HG02981 (cell line): ENCODE results near the gene GCN1.

Source experiments
- ATAC-seq: cut with Tn5 transposase; IDR thresholded peaks from one replicate; pipeline ENCODE4 v1.9.1; 2021; ENCODE audit warnings: mild to moderate bottlenecking, moderate library complexity; ENCODE audit not compliant: unreplicated experiment

The GCN1 gene

DNA sequence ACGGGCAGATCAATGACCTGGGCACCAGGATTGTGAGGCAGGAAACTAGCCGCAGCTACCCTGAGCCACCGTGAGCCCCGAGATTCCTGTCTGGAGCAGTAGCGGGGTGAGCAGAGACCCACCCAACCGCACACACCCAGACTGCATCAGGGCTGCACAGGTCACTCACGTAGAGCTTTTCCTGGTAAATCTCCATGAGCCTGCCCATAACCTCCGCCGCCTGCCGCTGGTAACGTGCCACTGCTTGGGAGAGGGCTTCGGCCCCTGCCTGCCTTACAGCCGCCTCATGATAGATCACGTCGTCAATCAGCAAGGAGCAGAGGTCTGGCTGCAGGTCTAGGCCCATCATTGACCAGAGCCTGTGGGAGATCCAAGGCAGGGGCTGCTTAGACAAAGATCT, 39.4 kb downstream of the GCN1 start:
- ATAC-seq: no peak

DNA sequence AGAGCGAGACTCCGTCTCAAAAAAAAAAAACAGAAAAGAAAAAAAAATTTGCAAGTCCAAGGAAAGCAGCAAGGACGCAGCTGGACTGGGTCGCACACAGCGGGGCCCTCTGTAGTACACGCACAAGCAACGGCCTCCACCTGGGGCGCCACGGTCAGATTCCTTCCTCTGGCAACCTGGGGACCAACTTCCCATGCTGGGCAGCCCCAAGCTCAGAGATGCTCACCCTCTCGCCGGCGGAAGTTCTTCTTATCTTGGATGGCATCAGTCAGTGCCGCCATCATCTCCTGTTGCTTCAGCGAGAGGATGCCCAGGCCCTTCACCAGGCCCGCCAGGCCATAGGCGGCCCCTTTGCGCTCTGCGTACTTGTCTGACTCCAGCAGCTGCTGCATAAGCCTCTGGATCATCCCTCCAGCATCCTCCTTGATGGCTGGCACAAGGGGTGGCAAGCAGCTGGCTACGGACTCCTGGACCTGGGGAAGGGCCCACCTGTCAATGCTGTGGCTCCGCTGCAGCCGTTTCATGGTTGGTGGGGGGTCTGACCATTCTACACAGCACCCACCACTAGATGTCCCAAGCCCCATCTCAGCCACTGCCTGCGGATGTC, 43.5 kb downstream of the GCN1 start:
- no peak for ATAC-seq

DNA sequence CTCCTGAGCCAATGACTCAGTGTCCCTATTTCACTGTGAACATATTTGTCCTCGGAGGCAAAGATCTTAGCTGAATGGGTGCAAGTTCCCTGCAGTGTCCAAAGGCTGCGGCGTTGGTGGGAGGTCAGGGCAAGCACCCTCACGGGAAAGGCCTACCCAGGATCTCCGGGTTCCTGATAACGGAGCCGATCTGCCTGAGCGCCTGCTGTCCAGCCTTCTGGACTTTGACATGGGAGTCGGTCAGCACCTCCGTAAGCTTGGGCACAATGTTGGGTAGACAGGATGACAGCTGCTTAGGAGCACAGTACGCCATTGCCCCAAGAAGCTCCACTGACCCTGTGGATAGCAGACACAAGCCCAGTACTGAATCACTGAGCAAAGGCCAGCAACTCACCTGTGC, 46.5 kb downstream of the GCN1 start:
- ATAC-seq: no peak

DNA sequence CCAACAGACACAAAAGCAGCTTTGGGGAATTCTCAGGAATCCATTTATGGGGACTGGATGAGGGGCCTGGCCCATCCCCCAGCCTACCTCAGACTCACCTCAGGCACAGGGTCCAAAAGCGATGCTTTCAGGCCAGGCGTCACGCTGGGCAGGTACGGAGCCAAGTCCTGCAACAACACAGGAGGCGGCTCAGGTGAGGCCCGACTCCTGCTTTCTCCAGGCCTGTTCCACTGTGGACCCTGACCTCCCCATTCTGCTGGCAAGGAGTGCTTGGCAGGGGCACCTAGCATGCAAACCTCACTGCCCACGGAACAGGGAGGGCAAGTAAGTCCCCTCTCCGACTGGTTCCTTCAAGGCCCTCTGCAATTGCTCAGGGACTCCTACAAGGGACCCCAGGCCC, 49.4 kb downstream of the GCN1 start:
- ATAC-seq: no peak

- no peak for ATAC-seq
These were observed 50.3 kb downstream of the GCN1 start for GRCh38 chr12:120144215-120144614.

GRCh38 chr12:120142231-120142877, 52.2 kb downstream of the GCN1 start:
- no peak for ATAC-seq

DNA sequence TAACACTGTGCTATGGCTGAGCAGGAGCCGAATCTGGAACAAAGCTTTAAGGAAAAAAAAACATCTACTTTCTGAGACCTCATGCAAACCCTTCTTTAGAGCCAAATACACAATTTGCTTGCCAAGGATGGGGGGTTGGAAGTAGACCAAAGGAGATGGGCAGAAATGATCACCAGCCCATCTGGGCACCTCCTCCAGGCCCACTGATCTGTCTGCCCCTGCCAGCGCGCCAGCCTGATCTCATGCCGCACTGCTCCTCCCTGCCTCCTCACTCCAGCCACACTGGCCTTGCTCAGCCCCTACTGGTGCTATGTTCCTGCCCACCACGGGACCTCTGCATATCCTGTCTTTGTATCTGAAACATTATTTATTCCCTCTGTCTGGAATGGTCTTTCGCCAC, 53.2 kb downstream of the GCN1 start:
- ATAC-seq: no peak

DNA sequence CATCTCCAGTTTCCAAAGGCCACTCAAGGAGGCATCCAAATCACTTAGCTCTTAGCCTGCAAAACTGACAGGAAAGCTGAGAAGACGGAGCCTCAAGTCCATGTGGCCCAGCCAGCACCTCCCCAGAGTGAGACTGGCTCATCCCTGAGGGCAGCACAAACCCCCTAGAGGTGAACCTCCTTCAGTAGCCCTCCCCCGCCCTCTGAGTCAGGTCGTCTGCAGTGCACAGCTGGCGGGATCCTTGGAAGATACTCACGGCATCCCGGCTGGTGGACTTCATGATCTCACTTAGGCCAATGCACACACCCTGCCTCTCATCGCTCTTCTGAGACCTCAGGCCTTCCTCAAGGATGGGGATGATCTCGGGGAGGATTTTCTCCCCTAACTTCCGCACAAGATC, 53.9 kb downstream of the GCN1 start:
- no peak for ATAC-seq

DNA sequence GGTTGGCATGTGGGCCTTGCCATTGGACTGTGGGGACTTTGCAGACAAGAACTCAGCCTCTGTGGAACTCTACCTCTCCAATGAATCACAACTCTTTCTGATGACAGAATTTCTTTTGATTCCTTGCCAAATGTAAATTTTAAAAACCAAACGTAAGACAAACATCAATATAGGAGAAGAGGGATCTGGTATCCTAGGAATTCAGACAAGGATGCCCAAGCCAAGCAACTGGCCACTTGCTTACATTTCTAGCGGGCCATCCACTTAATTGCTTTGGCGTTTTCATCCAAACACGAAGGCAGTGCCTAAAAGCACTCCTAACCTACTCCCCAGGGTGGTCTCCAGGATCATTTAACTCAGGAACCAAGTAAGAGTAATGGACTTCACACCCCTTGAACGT, 54.6 kb downstream of the GCN1 start:
- no peak for ATAC-seq

DNA sequence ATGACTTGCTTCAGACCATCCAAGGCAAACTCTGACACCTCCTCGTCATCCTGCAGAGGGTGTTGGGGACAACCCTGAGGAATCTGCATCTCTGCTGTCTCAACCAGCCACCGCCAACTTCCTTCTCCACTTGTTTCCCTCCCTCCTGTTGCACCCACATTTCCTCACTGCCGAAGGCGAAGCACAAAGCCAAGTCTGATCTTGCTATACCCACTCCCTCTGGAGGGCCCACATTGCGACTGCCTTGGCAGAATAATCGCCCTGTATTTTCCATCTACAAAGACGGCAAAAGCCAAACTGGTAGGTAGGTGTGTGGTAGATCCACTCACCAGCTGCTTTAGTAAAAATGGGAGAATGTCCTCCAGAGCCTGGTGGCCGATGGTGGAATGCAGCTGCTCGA, 56.1 kb downstream of the GCN1 start:
- no peak for ATAC-seq

- no peak for ATAC-seq
These were observed 56.7 kb downstream of the GCN1 start for GRCh38 chr12:120137833-120138232.

GRCh38 chr12:120136093-120136770, 58.3 kb downstream of the GCN1 start:
- ATAC-seq: no peak

DNA sequence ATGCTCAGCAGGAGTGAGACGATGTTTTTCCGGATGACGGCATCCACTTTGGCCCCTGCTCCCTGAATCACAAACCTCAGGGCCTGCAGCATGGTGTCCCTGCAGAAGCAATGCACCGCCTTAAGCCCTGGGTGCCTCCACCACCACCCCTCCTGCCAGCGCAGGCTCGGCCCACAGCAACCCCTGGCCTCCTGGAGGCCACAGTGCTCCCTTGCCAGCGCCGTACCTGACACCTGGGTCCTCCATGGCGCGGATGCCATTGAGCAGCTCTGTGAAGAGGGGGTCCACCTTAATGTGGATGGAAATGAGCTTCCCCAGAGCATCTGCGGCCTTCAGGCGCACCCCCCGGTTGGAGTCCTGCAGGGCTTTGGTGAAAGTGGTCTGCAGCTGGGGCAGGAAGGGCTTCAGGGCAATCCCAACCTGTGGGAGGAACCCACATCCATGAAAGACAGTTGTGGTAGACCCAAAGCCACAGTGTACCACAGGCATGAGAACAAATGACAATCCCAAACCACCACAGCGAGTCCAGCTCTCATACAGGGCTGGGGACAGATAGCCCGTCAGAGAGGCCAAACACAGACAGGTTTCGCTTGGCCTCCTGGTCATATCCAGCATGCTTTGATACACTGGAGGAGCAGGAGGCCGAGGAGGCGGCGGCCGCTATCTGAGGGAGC, 60.1 kb downstream of the GCN1 start:
- no peak for ATAC-seq

DNA sequence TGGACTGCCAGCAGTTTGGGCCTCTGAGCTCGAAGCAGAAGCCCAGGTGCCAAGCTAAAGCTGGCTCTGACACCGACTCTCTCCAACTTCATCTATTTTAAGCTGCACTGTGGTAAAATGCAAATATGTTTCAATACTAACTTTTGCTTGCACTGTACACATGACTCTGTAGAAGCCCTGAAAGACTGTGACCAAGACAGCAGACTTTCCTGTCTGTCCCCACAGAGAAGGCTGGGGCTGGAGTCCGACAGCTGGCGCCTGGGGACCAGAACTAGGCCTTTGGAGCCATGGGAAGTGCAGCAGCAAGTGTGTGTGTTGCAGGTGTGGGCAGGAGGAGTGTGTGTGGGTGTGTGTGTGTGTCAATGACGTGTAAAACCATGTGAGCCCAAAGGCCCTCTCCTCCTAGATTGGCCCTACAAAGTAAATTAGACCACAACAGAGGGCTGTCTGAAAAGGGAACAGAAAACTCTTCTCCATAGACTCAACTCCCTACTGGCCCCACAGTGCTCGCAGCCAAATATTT, 61.6 kb downstream of the GCN1 start:
- ATAC-seq: peak; percentile 89

GRCh38 chr12:120132054-120132836, 62.3 kb downstream of the GCN1 start:
- no peak for ATAC-seq

- ATAC-seq: no peak
These were observed 63.4 kb downstream of the GCN1 start for GRCh38 chr12:120131116-120131515.

- no peak for ATAC-seq
These were observed 64.5 kb downstream of the GCN1 start for GRCh38 chr12:120130011-120130410.

DNA sequence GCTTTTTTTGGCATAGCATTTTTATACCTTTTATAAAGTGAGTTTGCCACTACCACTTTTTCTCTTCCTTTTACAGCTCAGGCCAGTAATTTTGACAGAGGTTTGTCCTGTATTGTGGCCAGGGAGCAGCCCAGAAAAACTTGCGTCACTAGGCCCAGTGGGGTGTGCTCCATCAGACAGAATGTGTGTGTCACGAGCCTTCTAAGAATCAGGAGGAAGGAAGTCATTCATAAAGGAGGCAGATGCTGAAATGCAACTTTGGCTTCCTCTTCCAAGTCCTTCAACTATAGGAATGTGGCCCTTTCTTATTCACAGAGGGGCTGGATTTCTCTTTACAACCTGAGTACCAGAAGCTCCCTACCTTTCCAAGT, 67.9 kb downstream of the GCN1 start:
- ATAC-seq: no peak

- no peak for ATAC-seq
These were observed 68.5 kb downstream of the GCN1 start for GRCh38 chr12:120125792-120126634.

DNA sequence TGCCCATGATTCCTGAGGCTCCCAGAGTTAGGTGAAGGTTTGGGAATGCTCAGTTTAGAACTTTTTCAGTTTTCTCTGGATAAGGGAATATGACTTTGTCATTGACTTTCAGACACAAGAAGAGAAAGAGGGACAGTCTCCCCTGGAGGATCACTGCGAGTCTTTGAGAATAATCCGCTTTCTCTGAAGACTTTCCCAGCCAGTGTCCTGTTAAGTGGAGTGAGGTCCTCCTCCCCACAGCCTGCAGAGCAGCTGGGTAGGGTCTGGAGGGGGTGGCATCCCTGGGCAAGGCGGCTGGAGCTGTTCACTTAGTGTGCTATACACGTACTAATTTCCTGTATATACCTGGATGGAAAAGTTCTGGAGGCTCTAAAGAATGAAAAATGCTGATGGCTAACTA, 69.5 kb downstream of the GCN1 start:
- no peak for ATAC-seq
